ENCODE measurements around the gene WWOX. TPM values are rescaled to one million over a fixed set of nuclear protein-coding genes. Genes with fewer than 3 reads are reported as not detected.

WWOX gene
- total and polyA plus RNA-seq, 2 experiments from 2014 or later = 22.1 to 123 TPM

GRCh38 chr16:78784771-78785170 is 685.3 kb downstream of the WWOX start:
- Histone ChIP-seq H3K9me3 (ENCODE audit: low read depth) (no peaks in the 10 kb centered on the region), H3K27me3 (no peaks in the 10 kb centered on the region), H3K4me3 (no peak overlapping the region), H3K36me3 (no peaks in the 10 kb centered on the region), H3K27ac (no peak overlapping the region), H3K4me1 (ENCODE audit: low read depth) (no peaks in the 10 kb centered on the region)
- TF ChIP-seq, protein P1, sequence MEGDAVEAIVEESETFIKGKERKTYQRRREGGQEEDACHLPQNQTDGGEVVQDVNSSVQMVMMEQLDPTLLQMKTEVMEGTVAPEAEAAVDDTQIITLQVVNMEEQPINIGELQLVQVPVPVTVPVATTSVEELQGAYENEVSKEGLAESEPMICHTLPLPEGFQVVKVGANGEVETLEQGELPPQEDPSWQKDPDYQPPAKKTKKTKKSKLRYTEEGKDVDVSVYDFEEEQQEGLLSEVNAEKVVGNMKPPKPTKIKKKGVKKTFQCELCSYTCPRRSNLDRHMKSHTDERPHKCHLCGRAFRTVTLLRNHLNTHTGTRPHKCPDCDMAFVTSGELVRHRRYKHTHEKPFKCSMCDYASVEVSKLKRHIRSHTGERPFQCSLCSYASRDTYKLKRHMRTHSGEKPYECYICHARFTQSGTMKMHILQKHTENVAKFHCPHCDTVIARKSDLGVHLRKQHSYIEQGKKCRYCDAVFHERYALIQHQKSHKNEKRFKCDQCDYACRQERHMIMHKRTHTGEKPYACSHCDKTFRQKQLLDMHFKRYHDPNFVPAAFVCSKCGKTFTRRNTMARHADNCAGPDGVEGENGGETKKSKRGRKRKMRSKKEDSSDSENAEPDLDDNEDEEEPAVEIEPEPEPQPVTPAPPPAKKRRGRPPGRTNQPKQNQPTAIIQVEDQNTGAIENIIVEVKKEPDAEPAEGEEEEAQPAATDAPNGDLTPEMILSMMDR (IDR thresholded peaks at IDR 0.05; ENCODE audit: low read depth, low read length) = no peak
- no peak for DNase-seq (ENCODE audit: low read depth in 1 of 2, low spot score in 1 of 2)

DNA sequence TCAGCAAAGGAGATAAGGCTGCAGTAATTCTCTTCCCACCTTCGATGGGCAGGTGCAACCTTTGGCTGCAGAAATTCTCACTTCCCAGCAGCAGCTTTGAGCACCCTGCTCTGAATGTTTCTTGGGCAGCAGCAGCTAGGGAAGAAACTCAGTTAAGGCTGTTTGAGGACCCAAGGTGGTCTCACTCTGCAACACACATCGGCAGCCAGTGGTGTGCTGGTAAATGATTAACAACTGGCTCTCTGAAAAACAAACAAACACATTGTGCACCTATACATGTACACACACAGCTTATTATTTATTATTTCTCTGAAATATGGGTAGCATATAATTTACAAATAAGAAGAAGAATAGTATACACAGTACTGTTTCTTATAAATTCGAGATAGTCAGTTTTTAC is 685.8 kb downstream of the WWOX start:
- no peak for DNase-seq (ENCODE audit: low read depth in 1 of 2, low spot score in 1 of 2)
- H3K9me3 ChIP-seq (ENCODE audit: low read depth) = no peaks in the 10 kb centered on the region
- H3K27me3 ChIP-seq = no peaks in the 10 kb centered on the region
- H3K4me3 ChIP-seq = no peak overlapping the region
- no peaks in the 10 kb centered on the region for H3K36me3 ChIP-seq
- TF ChIP-seq, protein P1 (IDR thresholded peaks at IDR 0.05; ENCODE audit: low read depth, low read length) = no peak
- no peaks in the 10 kb centered on the region for H3K4me1 ChIP-seq (ENCODE audit: low read depth)
- H3K27ac ChIP-seq = no peak overlapping the region

GRCh38 chr16:78786635-78787034 is 687.2 kb downstream of the WWOX start:
- TF ChIP-seq, protein P1 (IDR thresholded peaks at IDR 0.05; ENCODE audit: low read depth, low read length) = no peak
- Histone ChIP-seq H3K4me1 (ENCODE audit: low read depth) (no peaks in the 10 kb centered on the region), H3K27me3 (no peaks in the 10 kb centered on the region), H3K9me3 (ENCODE audit: low read depth) (no peaks in the 10 kb centered on the region), H3K36me3 (no peaks in the 10 kb centered on the region), H3K27ac (no peak overlapping the region), H3K4me3 (no peak overlapping the region)
- DNase-seq (ENCODE audit: low read depth in 1 of 2, low spot score in 1 of 2) = no peak

GRCh38 chr16:78788276-78788675 is 688.8 kb downstream of the WWOX start:
- DNase-seq (ENCODE audit: low read depth in 1 of 2, low spot score in 1 of 2) = no peak
- Histone ChIP-seq H3K4me3 (no peak overlapping the region), H3K4me1 (ENCODE audit: low read depth) (no peaks in the 10 kb centered on the region), H3K36me3 (no peaks in the 10 kb centered on the region), H3K9me3 (ENCODE audit: low read depth) (no peaks in the 10 kb centered on the region), H3K27ac (no peak overlapping the region), H3K27me3 (no peaks in the 10 kb centered on the region)
- TF ChIP-seq, protein P1 (IDR thresholded peaks at IDR 0.05; ENCODE audit: low read depth, low read length) = no peak

DNA sequence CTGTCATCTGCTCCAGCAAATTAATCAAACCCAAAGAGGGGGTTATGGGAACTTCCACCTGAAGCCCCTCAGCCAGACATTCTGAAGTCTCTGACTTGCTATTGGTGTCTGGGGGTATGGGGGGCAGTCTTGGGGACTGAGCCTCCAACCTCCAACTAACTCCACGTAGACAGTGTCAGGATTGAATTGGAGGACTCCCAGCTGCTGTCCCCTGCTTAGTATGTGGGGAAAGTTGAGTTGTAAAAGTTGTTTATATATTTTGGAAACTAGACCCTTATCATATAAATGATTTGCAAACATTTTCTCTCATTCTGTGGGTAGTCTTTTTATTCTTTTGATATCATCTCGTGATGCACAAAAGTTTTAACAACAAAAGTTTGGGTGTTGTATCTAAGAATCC is 689.2 kb downstream of the WWOX start:
- TF ChIP-seq, protein P1 (IDR thresholded peaks at IDR 0.05; ENCODE audit: low read depth, low read length) = no peak
- H3K9me3 ChIP-seq (ENCODE audit: low read depth) = no peaks in the 10 kb centered on the region
- H3K27me3 ChIP-seq = no peaks in the 10 kb centered on the region
- H3K27ac ChIP-seq = no peak overlapping the region
- no peak overlapping the region for H3K4me3 ChIP-seq
- no peaks in the 10 kb centered on the region for H3K36me3 ChIP-seq
- no peaks in the 10 kb centered on the region for H3K4me1 ChIP-seq (ENCODE audit: low read depth)
- no peak for DNase-seq (ENCODE audit: low read depth in 1 of 2, low spot score in 1 of 2)

- no peak overlapping the region for H3K4me3 ChIP-seq
- no peaks in the 10 kb centered on the region for H3K36me3 ChIP-seq
- H3K9me3 ChIP-seq (ENCODE audit: low read depth) = no peaks in the 10 kb centered on the region
- no peak for DNase-seq (ENCODE audit: low read depth in 1 of 2, low spot score in 1 of 2)
- TF ChIP-seq, protein P1 (IDR thresholded peaks at IDR 0.05; ENCODE audit: low read depth, low read length) = no peak
- peaks cover 5% of the 10 kb centered on the region for H3K4me1 ChIP-seq (ENCODE audit: low read depth)
- no peak overlapping the region for H3K27ac ChIP-seq
- H3K27me3 ChIP-seq = no peaks in the 10 kb centered on the region
Measured at GRCh38 chr16:78789561-78789960, 690.1 kb downstream of the WWOX start.
